ENCODE results near the gene PNPLA8. TPM values are rescaled to one million over a fixed set of nuclear protein-coding genes. Genes with fewer than 3 reads are reported as not detected.
"Not testable (repeated sequence)": the region's sequence is repeated elsewhere in the genome, so short reads cannot be mapped to it uniquely, and the experiment has no call there.

Gene PNPLA8
- polyA plus RNA-seq, 4 donors = 37.5 to 48.4 (median 44.1) TPM

- DNase-seq (ENCODE audit: low read depth in 4 of 4, low spot score in 3 of 4) = no peak
Measured at GRCh38 chr7:108533712-108534111, 7.8 kb upstream of the PNPLA8 start.

DNA sequence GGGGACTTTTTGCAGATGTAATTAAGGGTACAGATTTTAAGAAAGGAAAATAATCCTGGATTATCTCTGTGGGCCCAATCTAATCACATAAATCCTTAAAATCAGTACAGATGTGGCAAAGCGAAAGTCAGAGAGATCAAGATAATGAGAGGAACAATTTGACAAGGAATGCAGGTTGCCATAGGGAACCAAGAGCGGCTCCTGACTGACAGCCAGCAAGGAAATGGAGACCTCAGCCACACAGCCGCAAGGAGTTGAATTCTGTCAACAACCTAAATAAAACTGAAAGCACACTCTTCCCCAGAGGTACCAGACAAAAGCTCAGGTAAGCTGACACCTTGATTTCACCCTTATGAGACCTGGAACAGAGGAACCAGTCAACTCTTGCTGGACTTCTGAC lies 3.4 kb upstream of the PNPLA8 start:
- DNase-seq (ENCODE audit: low read depth in 4 of 4, low spot score in 3 of 4) = no peak

DNA sequence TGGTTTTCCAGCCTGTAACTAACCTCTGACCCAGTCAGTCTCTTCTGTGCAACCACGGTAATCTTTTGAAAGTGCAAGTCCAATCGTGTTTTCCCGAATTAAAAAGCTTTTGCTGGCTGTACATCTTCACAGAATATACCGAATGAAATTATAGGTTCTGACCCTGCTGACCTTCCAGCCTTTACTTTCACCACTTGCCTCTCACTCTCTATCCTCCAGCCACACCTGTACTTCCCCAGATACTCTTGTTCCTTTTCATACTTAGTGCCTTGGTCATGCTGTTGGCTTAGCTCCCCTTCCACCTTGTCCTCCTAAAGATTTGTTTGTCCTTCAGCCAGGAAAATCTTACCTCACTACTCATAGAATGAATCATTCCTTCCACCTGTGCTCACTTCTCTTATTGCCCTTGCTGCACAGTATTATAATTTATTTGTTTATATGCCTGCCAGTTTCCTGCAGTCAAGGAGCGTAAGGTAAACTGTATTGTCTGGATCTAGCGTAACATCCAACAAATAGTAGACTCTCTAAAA lies 2.3 kb upstream of the PNPLA8 start:
- no peak for DNase-seq (ENCODE audit: low read depth in 4 of 4, low spot score in 3 of 4)

DNA sequence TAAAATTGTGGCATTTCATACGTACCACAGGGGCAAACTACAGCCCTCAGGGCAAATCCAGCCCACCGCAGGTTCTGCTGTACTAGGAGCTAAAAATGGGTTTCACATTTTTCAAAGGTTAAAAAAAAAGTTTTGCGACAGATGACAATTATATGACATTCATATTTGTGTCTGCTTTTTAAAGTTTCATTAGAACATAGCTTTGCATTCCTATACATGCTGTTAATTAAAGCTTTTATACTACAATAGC lies 758 bp upstream of the PNPLA8 start:
- no peak for DNase-seq (ENCODE audit: low read depth in 4 of 4, low spot score in 3 of 4)

DNA sequence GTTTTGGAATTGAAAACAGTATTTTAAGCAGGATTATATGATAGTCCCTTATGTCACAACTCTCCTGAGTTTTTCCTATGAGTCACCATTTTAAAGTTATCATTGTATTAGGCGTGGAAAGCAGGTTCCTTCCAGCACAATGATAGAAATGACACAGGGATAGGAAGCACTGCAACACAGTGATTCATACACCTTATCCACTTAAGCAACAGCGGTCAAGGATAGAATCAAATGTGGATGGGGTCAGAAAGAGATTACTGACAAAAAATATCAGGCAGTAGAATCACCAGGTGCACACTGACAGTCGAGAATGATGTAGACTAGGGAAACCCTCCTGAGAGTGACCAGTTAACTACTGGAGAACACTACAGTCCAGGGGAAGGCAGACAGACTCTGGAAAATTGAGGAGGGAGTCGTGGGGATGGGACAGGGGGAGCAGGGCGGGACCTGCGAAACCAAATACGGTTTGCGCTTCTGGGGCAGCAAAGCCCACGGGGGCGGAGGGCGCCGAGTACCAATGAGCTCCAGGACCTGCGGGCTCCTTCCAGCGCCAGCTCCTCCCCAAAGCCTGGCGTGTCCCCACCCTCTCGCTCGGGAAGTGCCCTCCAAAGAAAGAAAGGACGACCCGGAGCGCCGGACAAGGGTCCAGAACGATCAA lies 479 bp downstream of the PNPLA8 start:
- no peak for DNase-seq (ENCODE audit: low read depth in 4 of 4, low spot score in 3 of 4)

DNA sequence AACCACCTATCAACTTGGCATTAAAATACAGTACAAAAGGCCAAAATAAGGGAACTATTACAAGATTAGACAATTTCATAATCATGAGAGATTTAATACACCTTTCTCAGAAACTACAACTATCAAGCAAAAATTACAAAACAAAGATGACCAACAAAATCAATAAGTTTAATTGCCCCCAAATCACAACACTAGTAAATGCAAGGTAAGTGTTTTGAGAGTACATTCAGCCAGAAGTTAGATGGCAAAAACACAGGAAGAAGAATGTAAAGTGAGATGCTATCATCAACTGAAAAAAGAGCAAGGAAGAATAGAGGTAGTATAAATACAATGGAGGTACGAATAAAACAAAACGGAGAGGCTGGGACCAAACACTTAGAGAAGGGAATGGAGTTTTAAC lies 3.2 kb downstream of the PNPLA8 start:
- DNase-seq (ENCODE audit: low read depth in 4 of 4, low spot score in 3 of 4) = no peak

DNA sequence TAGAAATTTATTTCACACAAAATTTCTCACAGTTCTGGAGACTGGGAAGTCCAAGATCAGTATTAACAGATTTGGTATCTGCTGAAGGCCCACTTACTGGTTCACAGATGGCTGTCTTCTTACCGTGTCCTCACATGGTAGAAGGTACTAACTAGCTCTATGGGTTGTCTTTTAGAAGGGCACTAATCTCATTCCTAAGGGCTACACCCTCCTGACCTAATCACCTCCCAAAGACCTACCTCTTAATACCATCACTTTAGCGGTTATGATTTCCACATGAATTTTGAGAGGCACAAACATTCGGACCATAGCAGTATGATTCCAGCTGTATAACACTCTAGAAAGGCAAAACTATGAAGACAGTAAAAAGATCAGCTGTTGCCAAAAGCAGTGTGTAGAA lies 8.0 kb downstream of the PNPLA8 start:
- DNase-seq (ENCODE audit: low read depth in 4 of 4, low spot score in 3 of 4) = no peak

GRCh38 chr7:108515630-108516029 lies 10.3 kb downstream of the PNPLA8 start:
- no peak for DNase-seq (ENCODE audit: low read depth in 4 of 4, low spot score in 3 of 4)

GRCh38 chr7:108515013-108515412 lies 10.9 kb downstream of the PNPLA8 start:
- DNase-seq (ENCODE audit: low read depth in 4 of 4, low spot score in 3 of 4) = no peak

- DNase-seq (ENCODE audit: low read depth in 4 of 4, low spot score in 3 of 4) = no peak
Measured at GRCh38 chr7:108511939-108512338, 14.0 kb downstream of the PNPLA8 start.

DNA sequence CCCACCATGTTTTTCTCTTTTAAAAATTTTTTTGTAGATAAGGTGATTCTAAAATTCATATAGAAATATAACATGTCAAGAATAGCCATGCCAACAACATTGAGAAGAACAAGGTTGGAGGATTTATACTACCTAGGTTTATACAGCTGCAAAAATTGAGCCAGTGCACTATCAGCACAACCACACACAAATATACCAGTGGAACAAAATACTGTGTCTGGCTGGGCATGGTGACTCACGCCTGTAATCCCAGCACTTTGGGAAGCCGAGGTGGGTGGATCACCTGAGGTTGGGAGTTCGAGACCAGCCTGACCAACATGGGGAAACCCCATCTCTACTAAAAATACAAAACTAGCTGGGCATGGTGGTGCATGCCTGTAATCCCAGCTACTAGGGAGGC lies 21.4 kb downstream of the PNPLA8 start:
- not testable (repeated sequence) for DNase-seq (ENCODE audit: low read depth in 4 of 4, low spot score in 3 of 4)

- DNase-seq (ENCODE audit: low read depth in 4 of 4, low spot score in 3 of 4) = no peak
Measured at GRCh38 chr7:108503112-108504026, 22.6 kb downstream of the PNPLA8 start.

GRCh38 chr7:108499566-108499965 lies 26.4 kb downstream of the PNPLA8 start:
- no peak for DNase-seq (ENCODE audit: low read depth in 4 of 4, low spot score in 3 of 4)

DNA sequence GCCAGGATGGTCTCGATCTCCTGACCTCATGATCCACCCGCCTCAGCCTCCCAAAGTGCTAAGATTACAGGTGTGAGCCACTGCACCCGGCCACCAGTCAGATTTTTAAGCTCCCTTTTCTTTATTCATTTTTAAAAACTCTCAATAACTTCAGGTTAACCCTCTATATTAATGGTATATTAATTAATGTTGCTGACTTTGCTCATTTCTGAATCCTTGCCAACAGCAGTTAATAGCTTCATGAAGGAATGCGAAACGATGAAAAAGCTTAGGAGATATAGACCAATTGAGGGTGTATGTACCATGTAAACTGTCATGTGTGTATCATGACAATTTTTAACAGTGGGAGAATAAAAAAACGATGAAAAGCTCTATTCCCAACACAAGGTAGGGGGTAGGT lies 27.5 kb downstream of the PNPLA8 start:
- no peak for DNase-seq (ENCODE audit: low read depth in 4 of 4, low spot score in 3 of 4)

DNA sequence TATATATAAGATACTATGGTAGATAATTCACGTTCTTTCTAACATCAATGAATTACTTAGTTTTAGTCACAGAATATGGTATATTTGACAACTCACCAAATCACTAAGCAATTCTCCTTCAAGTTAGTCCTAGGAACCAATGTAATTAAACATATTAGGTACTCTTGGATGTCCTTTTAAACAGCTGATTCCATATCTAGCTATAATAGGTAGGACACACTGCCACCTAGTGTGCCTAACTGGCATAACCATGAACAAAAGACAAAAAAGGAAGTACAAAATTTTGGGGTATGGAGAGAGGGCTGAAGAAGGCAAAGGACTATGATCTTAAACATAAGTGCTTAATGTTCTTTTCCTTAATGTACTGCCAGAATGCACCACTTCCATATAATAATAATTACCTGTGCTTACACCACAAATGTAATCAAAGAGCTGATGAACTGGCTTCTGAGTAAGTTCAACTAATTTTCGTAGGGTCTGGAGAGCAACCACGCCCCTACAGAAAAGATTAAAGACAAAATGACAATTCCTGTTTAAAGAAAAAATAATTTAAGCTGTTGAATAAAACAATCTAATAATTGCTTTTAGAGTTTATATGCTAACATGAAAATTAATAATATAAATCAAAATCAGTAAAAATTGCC lies 28.7 kb downstream of the PNPLA8 start:
- peak; percentile 22 to 37 (median 32) for DNase-seq (ENCODE audit: low read depth in 4 of 4, low spot score in 3 of 4)

- DNase-seq (ENCODE audit: low read depth in 4 of 4, low spot score in 3 of 4) = no peak
Measured at GRCh38 chr7:108492742-108493141, 33.2 kb downstream of the PNPLA8 start.

- no peak for DNase-seq (ENCODE audit: low read depth in 4 of 4, low spot score in 3 of 4)
Measured at GRCh38 chr7:108488768-108489538, 37.0 kb downstream of the PNPLA8 start.

DNA sequence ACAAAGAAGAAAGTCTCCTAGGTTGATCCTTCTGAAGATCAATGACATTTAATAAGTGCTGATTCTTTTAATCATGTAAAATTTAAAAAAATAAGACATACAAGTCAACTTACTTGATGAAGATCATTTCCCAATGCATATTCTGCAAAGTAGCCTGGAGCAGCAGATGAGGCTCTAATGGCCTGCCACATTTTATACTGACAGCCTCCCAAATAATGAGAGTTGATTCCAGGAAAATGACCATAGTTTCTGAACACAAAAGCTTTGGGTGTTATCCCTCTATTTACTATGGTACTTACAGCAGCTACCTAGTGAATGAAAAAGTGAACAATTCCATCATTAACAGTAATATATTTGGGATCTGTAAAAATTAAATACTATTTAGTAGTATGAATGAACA lies 38.3 kb downstream of the PNPLA8 start:
- no peak for DNase-seq (ENCODE audit: low read depth in 4 of 4, low spot score in 3 of 4)

DNA sequence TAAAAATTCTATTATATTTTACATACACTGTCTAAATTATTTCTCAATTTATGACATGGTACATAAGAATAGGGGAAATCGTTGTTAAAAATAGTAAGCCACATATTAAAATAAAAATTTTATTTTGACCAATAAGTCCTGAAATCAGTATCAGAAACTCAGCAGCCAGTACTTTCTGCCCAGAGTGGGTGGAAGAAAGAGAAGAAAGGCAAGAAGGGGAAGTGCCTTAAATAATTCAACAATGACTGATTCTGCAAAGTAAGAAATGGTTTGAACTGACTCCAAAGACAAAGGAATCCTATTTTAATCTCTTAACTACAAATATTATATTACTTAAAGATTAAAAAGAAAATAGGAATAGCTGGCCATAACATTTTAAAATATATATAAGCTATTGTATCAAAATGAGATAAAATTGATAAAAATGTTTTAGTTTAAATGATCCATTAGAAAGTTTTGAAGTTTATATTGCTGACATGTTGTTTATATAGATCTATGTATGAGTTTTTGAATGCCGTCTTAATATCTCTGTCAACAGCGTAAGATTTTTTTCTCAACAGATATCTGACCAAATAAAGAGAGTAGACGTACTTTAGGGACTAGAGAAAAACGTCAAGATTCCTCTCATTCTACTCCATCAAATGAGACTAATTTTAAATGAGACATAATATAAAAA lies 39.5 kb downstream of the PNPLA8 start:
- DNase-seq (ENCODE audit: low read depth in 4 of 4, low spot score in 3 of 4) = no peak

GRCh38 chr7:108484137-108484536 lies 41.8 kb downstream of the PNPLA8 start:
- DNase-seq (ENCODE audit: low read depth in 4 of 4, low spot score in 3 of 4) = no peak

All from right renal pelvis (tissue), 4 donors.